Stimulated activated CD8-positive, alpha-beta memory T cell treated with anti-CD3 and anti-CD28 coated beads, Interleukin-12 subunit alpha, Interleukin-12 subunit beta, amount 100 ng/mL, for 24 hours (primary cell): ENCODE data around the gene CT45A7.
"Not testable (repeated sequence)": the region's sequence is repeated elsewhere in the genome, so short reads cannot be mapped to it uniquely, and the experiment has no call there.

ENCODE experiments used
- DNase-seq: peaks from one replicate; pipeline ENCODE4 v3.0.0-alpha.2; 2020; ENCODE audit errors: extremely low read depth

CT45A7 gene

GRCh38 chrX:135837180-135837579, at the start of gene CT45A7:
Gene CT45A7, minus strand, starts transcription at chrX:135837280. Its CDS starts 3,747 bp downstream, at chrX:135833533.
- not testable (repeated sequence) for DNase-seq

- DNase-seq = not testable (repeated sequence)
Observed at GRCh38 chrX:135882741-135883140, 45.7 kb upstream of the CT45A7 start.

- DNase-seq = not testable (repeated sequence)
Observed at GRCh38 chrX:135871712-135872111, 34.6 kb upstream of the CT45A7 start, which contains the start of gene CT45A9. Gene CT45A9, minus strand, starts transcription at chrX:135871812. Its CDS starts 3,751 bp downstream, at chrX:135868061.

- not testable (repeated sequence) for DNase-seq
Observed at GRCh38 chrX:135854438-135854837, 17.4 kb upstream of the CT45A7 start, which contains the start of gene CT45A8. Gene CT45A8, minus strand, starts transcription at chrX:135854538. Its CDS starts 3,755 bp downstream, at chrX:135850783.

GRCh38 chrX:135819912-135820311, 17.2 kb downstream of the CT45A7 start, which contains the start of gene CT45A2:
Gene CT45A2, minus strand, starts transcription at chrX:135820012. Its CDS starts 3,747 bp downstream, at chrX:135816265.
- DNase-seq = not testable (repeated sequence)

- DNase-seq = not testable (repeated sequence)
Observed at GRCh38 chrX:135802687-135803086, 34.4 kb downstream of the CT45A7 start, which contains the start of gene CT45A6. Gene CT45A6, minus strand, starts transcription at chrX:135802787. Its CDS starts 3,794 bp downstream, at chrX:135798993.

- not testable (repeated sequence) for DNase-seq
Observed at GRCh38 chrX:135785403-135785802, 51.7 kb downstream of the CT45A7 start, which contains the start of gene CT45A5. Gene CT45A5, minus strand, starts transcription at chrX:135785503. Its CDS starts 3,774 bp downstream, at chrX:135781729.
